HepG2 (cell line): ENCODE data around the gene CNPY4. TPM values are rescaled to one million over a fixed set of nuclear protein-coding genes. Genes with fewer than 3 reads are reported as not detected.

ENCODE experiments used
- ASH2L ChIP-seq: fragments of 300-600, 200-600 bp; sonication (generic); IDR thresholded peaks from 2 replicates; pipeline ENCODE4 v1.7.0; 2017; ENCODE audit warnings: low read depth, mild to moderate bottlenecking, moderate library complexity, mixed read lengths, low read length; ENCODE audit not compliant: insufficient read length
- BCL6 ChIP-seq: IDR thresholded peaks from 2 replicates; pipeline ENCODE4 v1.6.1; 2016; ENCODE audit warnings: missing genetic modification reagents, missing compliant biosample characterization
- CREB1 ChIP-seq, 2 experiments: fragments of 450-650 bp in 1 of 2; IDR thresholded peaks; 2 replicates each; pipeline ENCODE4 v1.6.1; 2016 to 2017; ENCODE audit warnings: control low read depth in 1 of 2, mild to moderate bottlenecking in 1 of 2, missing compliant biosample characterization in 1 of 2, missing genetic modification characterization in 1 of 2
- CREM ChIP-seq, 2 experiments: sonication (generic) in 1 of 2; formaldehyde crosslinking in 1 of 2; IDR thresholded peaks; 2 replicates each; pipeline versions ENCODE4 v1.4.0 to v1.6.1; 2016 to 2020; ENCODE audit warnings: antibody characterized with exemption in 1 of 2, mild to moderate bottlenecking in 1 of 2, missing genetic modification reagents in 1 of 2
- DR1 ChIP-seq: sonication (generic); formaldehyde crosslinking; IDR thresholded peaks from 2 replicates; pipeline ENCODE4 v1.8.0; 2021; ENCODE audit warnings: mild to moderate bottlenecking, missing genetic modification reagents, inconsistent platforms
- ELF1 ChIP-seq: sonication (generic); formaldehyde crosslinking; IDR thresholded peaks from 2 replicates; pipeline ENCODE4 v1.4.0; 2020; ENCODE audit warnings: missing genetic modification reagents
- ELF3 ChIP-seq: IDR thresholded peaks from 2 replicates; pipeline ENCODE4 v1.6.1; 2016; ENCODE audit warnings: missing genetic modification reagents, missing compliant biosample characterization
- ERF ChIP-seq: IDR thresholded peaks from 2 replicates; pipeline ENCODE4 v1.6.1; 2018; ENCODE audit warnings: missing biosample characterization, missing genetic modification reagents
- GPN1 ChIP-seq: sonication (generic); formaldehyde crosslinking; IDR thresholded peaks from 2 replicates; pipeline ENCODE4 v1.5.1; 2020; ENCODE audit warnings: missing genetic modification reagents, borderline replicate concordance
- HDAC2 ChIP-seq: sonication (generic); formaldehyde crosslinking; IDR thresholded peaks from 2 replicates; pipeline ENCODE4 v1.4.0; 2020; ENCODE audit warnings: missing genetic modification reagents
- KAT7 ChIP-seq: IDR thresholded peaks from 2 replicates; pipeline ENCODE4 v1.6.1; 2018; ENCODE audit warnings: borderline replicate concordance, missing compliant biosample characterization
- MTF2 ChIP-seq: sonication (generic); formaldehyde crosslinking; IDR thresholded peaks from 2 replicates; pipeline ENCODE4 v1.5.0; 2020; ENCODE audit warnings: missing genetic modification reagents, borderline replicate concordance
- NR3C1 ChIP-seq: sonication (generic); formaldehyde crosslinking; IDR thresholded peaks from 2 replicates; pipeline ENCODE4 v1.4.0; 2020; ENCODE audit warnings: missing genetic modification reagents
- PLRG1 ChIP-seq: fragments of 450-650 bp; conservative IDR thresholded peaks from 2 replicates; pipeline ENCODE4 v1.6.1; 2016
- PRPF4 ChIP-seq: fragments of 200-400 bp; formaldehyde crosslinking; IDR thresholded peaks from 2 replicates; pipeline ENCODE4 v1.6.1; 2016; ENCODE audit warnings: low read length, low read depth; ENCODE audit not compliant: poor library complexity, severe bottlenecking
- REPIN1 ChIP-seq: sonication (generic); formaldehyde crosslinking; IDR thresholded peaks from 2 replicates; pipeline ENCODE4 v1.8.0; 2022; ENCODE audit warnings: missing genetic modification reagents, low read depth, mild to moderate bottlenecking, borderline replicate concordance
- RXRB ChIP-seq: IDR thresholded peaks from 2 replicates; pipeline ENCODE4 v1.6.1; 2016; ENCODE audit warnings: borderline replicate concordance, missing genetic modification reagents, missing compliant biosample characterization
- SYNCRIP ChIP-seq: fragments of 200-400 bp; formaldehyde crosslinking; IDR thresholded peaks from 2 replicates; pipeline ENCODE4 v1.6.1; 2018; ENCODE audit warnings: mild to moderate bottlenecking, low read depth, low read length; ENCODE audit not compliant: insufficient read depth
- ZFAT ChIP-seq: sonication (generic); formaldehyde crosslinking; conservative IDR thresholded peaks from 2 replicates; pipeline ENCODE4 v1.8.1; 2023; ENCODE audit warnings: missing genetic modification reagents, inconsistent platforms
- ZNF251 ChIP-seq: sonication (generic); formaldehyde crosslinking; IDR thresholded peaks from 2 replicates; pipeline ENCODE4 v1.9.0; 2021; ENCODE audit warnings: mild to moderate bottlenecking, missing genetic modification reagents
- ZNF335 ChIP-seq: sonication (generic); formaldehyde crosslinking; IDR thresholded peaks from 2 replicates; pipeline ENCODE4 v1.4.0; 2020; ENCODE audit warnings: missing genetic modification reagents
- ZNF468 ChIP-seq: sonication (generic); formaldehyde crosslinking; IDR thresholded peaks from 2 replicates; pipeline ENCODE4 v1.8.0; 2022; ENCODE audit warnings: mild to moderate bottlenecking, moderate library complexity, missing genetic modification reagents
- ZNF569 ChIP-seq: sonication (generic); formaldehyde crosslinking; IDR thresholded peaks from 2 replicates; pipeline ENCODE4 v1.5.0; 2020; ENCODE audit warnings: mild to moderate bottlenecking, missing genetic modification reagents, moderate library complexity, borderline replicate concordance
- ZNF720 ChIP-seq: sonication (generic); formaldehyde crosslinking; IDR thresholded peaks from 2 replicates; pipeline ENCODE4 v1.4.0; 2020; ENCODE audit warnings: missing genetic modification reagents
- ZNF724P ChIP-seq: sonication (generic); formaldehyde crosslinking; IDR thresholded peaks from 2 replicates; pipeline ENCODE4 v1.8.0; 2022; ENCODE audit warnings: missing genetic modification reagents, borderline replicate concordance
- ZNF75D ChIP-seq: sonication (generic); formaldehyde crosslinking; IDR thresholded peaks from 2 replicates; pipeline ENCODE4 v1.8.1; 2023; ENCODE audit warnings: missing genetic modification reagents, mild to moderate bottlenecking, borderline replicate concordance
- ZNF776 ChIP-seq: sonication (generic); formaldehyde crosslinking; IDR thresholded peaks from 2 replicates; pipeline ENCODE4 v1.4.0; 2020; ENCODE audit warnings: mild to moderate bottlenecking, missing genetic modification reagents
- polyA plus RNA-seq, 8 experiments: library from polyadenylated mRNA; depleted of rRNA in 3 of 8; stranded (reverse) in 7 of 8; unstranded in 1 of 8; fragments of >200 nt; fragmentation: Illumina TruSeq in 4 of 8; extraction: Trizol in 4 of 8; gene quantifications; 2 replicates each; pipeline versions ENCODE4 v1.2.1 to v1.2.3, GENCODE V29; 2011 to 2016; ENCODE audit warnings: low read depth in 4 of 8, missing spikeins in 1 of 8, mixed read lengths in 1 of 8; ENCODE audit not compliant: insufficient read depth in 1 of 8
- total RNA-seq, 5 experiments: library from RNA; depleted of rRNA; stranded (reverse); fragments of >200 nt; fragmentation: Illumina TruSeq; extraction: Trizol; gene quantifications; 2 replicates each; pipeline ENCODE4 v1.2.3, GENCODE V29; 2016; ENCODE audit warnings: low read depth in 1 of 5
- TF ChIP-seq, protein P1 (sequence below): sonication (generic); formaldehyde crosslinking; IDR thresholded peaks from 2 replicates; pipeline ENCODE4 v1.4.0; 2020; ENCODE audit warnings: mild to moderate bottlenecking, missing genetic modification reagents
- TF ChIP-seq, protein P2 (sequence below): sonication (generic); formaldehyde crosslinking; IDR thresholded peaks from 2 replicates; pipeline ENCODE4 v1.8.1; 2023; ENCODE audit warnings: mild to moderate bottlenecking, missing genetic modification reagents

CNPY4 gene
- total and polyA plus RNA-seq, 2 of the 13 experiments (the other 11 are each of a cell fraction or from before 2014, with no cell fraction given): 6.2 to 12.7 TPM

DNA sequence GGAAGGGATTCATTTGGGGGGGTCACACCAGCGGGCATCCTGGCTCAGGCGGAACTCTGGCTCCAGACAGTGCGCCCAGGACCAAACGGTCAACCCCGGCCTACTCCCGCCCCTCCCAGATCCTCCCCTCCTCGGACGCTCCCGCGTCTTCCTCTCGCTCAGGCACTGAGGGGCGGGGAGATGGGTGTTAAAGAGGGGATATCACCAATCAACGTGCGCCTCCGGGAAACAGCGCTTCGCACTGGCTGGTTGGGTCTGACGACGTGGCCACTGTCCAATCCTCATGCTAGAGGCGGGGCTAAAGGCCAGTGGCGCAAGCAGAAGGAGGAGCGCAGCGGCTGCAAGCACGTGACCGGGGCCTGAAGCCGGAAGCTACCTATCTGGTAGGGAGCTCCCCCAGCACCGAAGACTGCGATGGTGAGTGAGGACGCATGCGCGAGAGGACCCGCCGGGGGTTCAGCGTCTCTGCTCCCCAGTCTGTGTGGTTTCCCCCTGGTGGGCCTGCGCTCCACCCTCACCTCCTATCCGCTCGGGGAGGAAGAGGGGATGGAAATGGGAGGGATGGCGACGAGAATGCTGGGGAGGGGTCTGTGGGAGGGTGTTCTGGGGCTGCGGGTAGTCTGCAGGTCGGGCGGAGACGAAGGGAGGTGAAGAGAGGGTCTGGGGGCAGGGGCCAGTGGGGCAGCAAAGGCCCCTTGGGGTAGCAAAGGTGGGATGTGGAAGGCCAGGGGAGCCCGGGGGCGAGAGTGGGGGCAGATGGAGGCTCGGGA lies 29.3 kb downstream of the CNPY4 start, which contains the start of gene LAMTOR4 (continued):
- TF ChIP-seq ELF1 (CRISPR knock-in tag) (peak; percentile 94), RXRB (CRISPR knock-in tag) (peak; percentile 53; the same call in 1 of the 2 replicates), GPN1 (CRISPR knock-in tag) (0 out of 2 replicates have a peak, but pooled peaks have one; percentile 16), ZNF251 (CRISPR knock-in tag) (no peak), ZNF720 (CRISPR knock-in tag) (no peak), ZNF724P (no peak), ZNF776 (CRISPR knock-in tag) (0 out of 2 replicates have a peak, but pooled peaks have one; percentile 35), NR3C1 (no peak), ERF (peak; percentile 93), REPIN1 (CRISPR knock-in tag) (peak; percentile 69), HDAC2 (CRISPR knock-in tag) (peak; percentile 56; the same call in 1 of the 2 replicates), CREB1 (IDR thresholded peaks at IDR 0.05) (peak; percentile 83), CREB1 (CRISPR knock-in tag; IDR thresholded peaks at IDR 0.05) (peak; percentile 89), BCL6 (CRISPR knock-in tag) (peak; percentile 26), KAT7 (CRISPR knock-in tag) (0 out of 2 replicates have a peak, but pooled peaks have one; percentile 28), DR1 (CRISPR knock-in tag) (peak; percentile 80; the same call in 1 of the 2 replicates), CREM (IDR thresholded peaks at IDR 0.05) (peak; percentile 75; the same call in 1 of the 2 replicates), CREM (CRISPR knock-in tag; IDR thresholded peaks at IDR 0.05) (no peak), PLRG1 (no peak), ZNF468 (CRISPR knock-in tag) (no peak), ELF3 (CRISPR knock-in tag) (peak; percentile 61; the same call in 1 of the 2 replicates), ASH2L (peak; percentile 58), ZNF335 (CRISPR knock-in tag) (peak; percentile 82; the same call in 1 of the 2 replicates), MTF2 (CRISPR knock-in tag) (no peak), ZFAT (CRISPR knock-in tag) (no peak), ZNF75D (CRISPR knock-in tag) (no peak), PRPF4 (no peak), SYNCRIP (no peak), ZNF569 (CRISPR knock-in tag) (no peak)
- TF ChIP-seq, protein P1, sequence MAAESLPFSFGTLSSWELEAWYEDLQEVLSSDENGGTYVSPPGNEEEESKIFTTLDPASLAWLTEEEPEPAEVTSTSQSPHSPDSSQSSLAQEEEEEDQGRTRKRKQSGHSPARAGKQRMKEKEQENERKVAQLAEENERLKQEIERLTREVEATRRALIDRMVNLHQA (CRISPR knock-in tag): no peak
- TF ChIP-seq, protein P2, sequence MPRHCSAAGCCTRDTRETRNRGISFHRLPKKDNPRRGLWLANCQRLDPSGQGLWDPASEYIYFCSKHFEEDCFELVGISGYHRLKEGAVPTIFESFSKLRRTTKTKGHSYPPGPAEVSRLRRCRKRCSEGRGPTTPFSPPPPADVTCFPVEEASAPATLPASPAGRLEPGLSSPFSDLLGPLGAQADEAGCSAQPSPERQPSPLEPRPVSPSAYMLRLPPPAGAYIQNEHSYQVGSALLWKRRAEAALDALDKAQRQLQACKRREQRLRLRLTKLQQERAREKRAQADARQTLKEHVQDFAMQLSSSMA (CRISPR knock-in tag): no peak
